MCF 10A (cell line): ENCODE results near the gene SNRNP48. TPM values are rescaled to one million over a fixed set of nuclear protein-coding genes. Genes with fewer than 3 reads are reported as not detected.

Experiments
- BruUV-seq: library from RNA; stranded (reverse); fragments of 400-500 nt; replicated peaks from 2 replicates; lab custom pipeline; 2021; lab: Mats Ljungman, UMichigan
- CTCF ChIA-PET: fragments of 300-600 bp; sonication (Branson Sonifier 250); formaldehyde crosslinking; extraction: SDS; loops from one replicate; lab custom pipeline; 2021; ENCODE audit warnings: antibody characterized with exemption, inconsistent platforms; lab: Yijun Ruan, JAX
- POLR2A ChIA-PET: fragments of 300-600, 350-650 bp; sonication (Branson Sonifier 250); formaldehyde crosslinking; extraction: SDS; loops from one replicate; lab custom pipeline; 2020; ENCODE audit warnings: antibody characterized with exemption, inconsistent platforms; lab: Yijun Ruan, JAX
- DNase-seq: peaks from one replicate; pipeline ENCODE4 v3.0.0-alpha.2; 2018; ENCODE audit not compliant: unreplicated experiment
- H3K27ac Mint-ChIP-seq: one replicate; pipeline ENCODE4 v1.8.0; 2022; ENCODE audit warnings: mild to moderate bottlenecking, low read depth, mixed read lengths; ENCODE audit not compliant: unreplicated experiment
- H3K27me3 Mint-ChIP-seq: one replicate; pipeline ENCODE4 v1.8.0; 2022; ENCODE audit warnings: mixed read lengths; ENCODE audit not compliant: insufficient read depth, unreplicated experiment
- H3K36me3 Mint-ChIP-seq: one replicate; pipeline ENCODE4 v1.8.0; 2022; ENCODE audit warnings: mild to moderate bottlenecking, moderate library complexity, mixed read lengths; ENCODE audit not compliant: insufficient read depth, unreplicated experiment
- H3K4me1 Mint-ChIP-seq: one replicate; pipeline ENCODE4 v1.8.0; 2022; ENCODE audit warnings: mixed read lengths; ENCODE audit not compliant: insufficient read depth, unreplicated experiment
- H3K4me3 Mint-ChIP-seq: one replicate; pipeline ENCODE4 v1.8.0; 2022; ENCODE audit warnings: mild to moderate bottlenecking, moderate library complexity, mixed read lengths; ENCODE audit not compliant: unreplicated experiment
- H3K9me3 Mint-ChIP-seq: one replicate; pipeline ENCODE4 v1.8.0; 2022; ENCODE audit warnings: mixed read lengths; ENCODE audit not compliant: unreplicated experiment
- intact Hi-C: fragments of 100-400 bp; cut with micrococcal nuclease; formaldehyde crosslinking; loops from 2 replicates; pipeline ENCODE4 v1.14.1; 2022
- total RNA-seq: library from RNA; stranded (reverse); gene quantifications from 2 replicates; pipeline ENCODE4 v1.2.3, GENCODE V29; 2022
- TF ChIP-seq, protein P1 (sequence below): fragments of 200-600 bp; IDR thresholded peaks from one replicate; pipeline ENCODE4 v1.8.0; 2022; ENCODE audit warnings: antibody characterized with exemption, mild to moderate bottlenecking; ENCODE audit not compliant: unreplicated experiment

The SNRNP48 gene
- total RNA-seq, 1 experiment from 2014 or later, result 10.2 TPM

DNA sequence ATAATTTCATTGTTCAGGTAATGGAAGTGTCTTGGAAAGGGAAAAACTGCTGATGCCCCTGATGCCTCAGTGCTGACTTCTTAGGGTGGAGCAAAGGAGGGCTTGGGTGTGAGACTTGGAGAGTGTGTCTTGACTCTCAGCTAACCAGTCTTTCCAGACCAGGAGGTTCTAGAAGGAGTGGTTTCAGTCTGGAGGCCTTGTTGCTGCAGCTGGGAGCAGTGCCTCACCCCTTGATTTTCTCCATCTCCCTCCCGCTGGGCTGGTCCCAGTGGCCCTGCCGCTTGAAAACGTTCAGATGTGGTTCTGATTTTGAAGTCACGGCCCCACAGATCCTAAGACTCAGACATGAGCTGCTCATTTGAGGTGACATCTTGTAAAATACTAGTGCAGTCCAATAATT, 43.1 kb upstream of the SNRNP48 start:
- H3K27ac Mint-ChIP-seq, result peak overlapping the region; percentile 97

DNA sequence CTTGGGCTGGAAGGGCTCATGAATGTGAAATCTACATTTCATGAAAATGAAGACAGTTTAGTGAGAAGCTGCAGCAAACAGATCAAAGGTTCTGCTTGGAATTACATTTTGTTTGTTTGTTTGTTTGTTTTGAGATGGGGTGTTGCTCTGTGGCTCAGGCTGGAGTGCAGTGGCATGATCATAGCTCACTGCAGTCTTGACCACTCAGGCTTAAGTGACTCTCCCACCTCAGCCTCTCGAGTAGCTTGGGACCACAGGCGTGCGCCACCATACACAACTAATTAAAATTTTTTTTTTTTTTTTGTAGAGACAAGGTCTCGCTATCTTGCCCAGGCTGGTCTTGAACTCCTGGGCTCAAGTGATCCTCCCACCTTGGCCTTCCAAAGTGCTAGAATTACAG, 42.7 kb upstream of the SNRNP48 start:
- ChIA-PET CTCF (interaction anchor here (0.6 to 1.9 kb wide), 3 partner anchors 43 to 122 kb away, joined by 4 to 9 read pairs (median 4); no protein-coding TSS in a partner anchor), POLR2A (interaction anchor here (0.7 to 29.8 kb wide), 10 partner anchors 12 to 157 kb away, joined by 3 to 872 read pairs (median 19); partner anchors contain the start of genes CAGE1, RIOK1 and SNRNP48)
- DNase-seq, result no peak
- Mint-ChIP-seq H3K4me1 (peaks cover 47% of the 10 kb centered on the region), H3K27ac (peak overlapping the region; percentile 97), H3K4me3 (peak overlapping the region; percentile 98), H3K9me3 (no peaks in the 10 kb centered on the region), H3K36me3 (peaks cover 35% of the 10 kb centered on the region), H3K27me3 (no peaks in the 10 kb centered on the region)
- no TSS peak for BruUV-seq
- intact Hi-C loops, result no loop called here
- TF ChIP-seq, protein P1, sequence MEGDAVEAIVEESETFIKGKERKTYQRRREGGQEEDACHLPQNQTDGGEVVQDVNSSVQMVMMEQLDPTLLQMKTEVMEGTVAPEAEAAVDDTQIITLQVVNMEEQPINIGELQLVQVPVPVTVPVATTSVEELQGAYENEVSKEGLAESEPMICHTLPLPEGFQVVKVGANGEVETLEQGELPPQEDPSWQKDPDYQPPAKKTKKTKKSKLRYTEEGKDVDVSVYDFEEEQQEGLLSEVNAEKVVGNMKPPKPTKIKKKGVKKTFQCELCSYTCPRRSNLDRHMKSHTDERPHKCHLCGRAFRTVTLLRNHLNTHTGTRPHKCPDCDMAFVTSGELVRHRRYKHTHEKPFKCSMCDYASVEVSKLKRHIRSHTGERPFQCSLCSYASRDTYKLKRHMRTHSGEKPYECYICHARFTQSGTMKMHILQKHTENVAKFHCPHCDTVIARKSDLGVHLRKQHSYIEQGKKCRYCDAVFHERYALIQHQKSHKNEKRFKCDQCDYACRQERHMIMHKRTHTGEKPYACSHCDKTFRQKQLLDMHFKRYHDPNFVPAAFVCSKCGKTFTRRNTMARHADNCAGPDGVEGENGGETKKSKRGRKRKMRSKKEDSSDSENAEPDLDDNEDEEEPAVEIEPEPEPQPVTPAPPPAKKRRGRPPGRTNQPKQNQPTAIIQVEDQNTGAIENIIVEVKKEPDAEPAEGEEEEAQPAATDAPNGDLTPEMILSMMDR, result no peak

More for the DNA sequence above, 43.1 kb upstream of the SNRNP48 start:
- CTCF ChIA-PET, result interaction anchor here (1.9 kb wide), 1 partner anchor 122 kb away, joined by 9 read pairs; no protein-coding TSS in a partner anchor
- Mint-ChIP-seq H3K36me3 (peaks cover 36% of the 10 kb centered on the region), H3K4me3 (peak overlapping the region; percentile 98), H3K4me1 (peaks cover 47% of the 10 kb centered on the region), H3K27me3 (no peaks in the 10 kb centered on the region), H3K9me3 (no peaks in the 10 kb centered on the region)
- TF ChIP-seq, protein P1, result no peak
- intact Hi-C loops, result loop anchor here (1.0 kb wide), 1 partner anchor 122 kb away; no protein-coding TSS in a partner anchor
- no TSS peak for BruUV-seq
- POLR2A ChIA-PET, result interaction anchor here (0.5 to 29.8 kb wide), 21 partner anchors 10 to 285 kb away, joined by 3 to 872 read pairs (median 6); partner anchors contain the start of genes CAGE1, RIOK1 and SNRNP48
- DNase-seq, result no peak

DNA sequence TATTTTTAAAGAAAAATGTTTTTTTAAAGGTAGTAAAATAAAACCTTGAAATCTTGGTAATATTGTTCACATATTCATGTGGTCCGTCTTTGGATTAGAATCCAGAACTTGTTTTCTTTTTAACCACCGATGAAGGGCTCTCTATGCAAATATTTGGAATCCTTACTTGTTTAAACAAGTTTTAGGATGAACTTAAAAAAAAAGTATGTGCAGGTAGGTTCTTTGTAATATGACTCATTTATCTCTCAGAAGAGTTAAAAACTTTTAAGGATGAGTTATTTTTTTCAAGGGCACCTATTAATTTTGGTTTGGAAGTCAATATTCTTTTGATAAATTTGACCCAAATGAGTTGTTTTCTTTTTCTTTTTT, 39.6 kb upstream of the SNRNP48 start:
- Mint-ChIP-seq H3K27ac (peak overlapping the region; percentile 57), H3K27me3 (no peaks in the 10 kb centered on the region), H3K4me3 (peak overlapping the region; percentile 31), H3K36me3 (peaks cover 8% of the 10 kb centered on the region), H3K4me1 (peaks cover 62% of the 10 kb centered on the region), H3K9me3 (no peaks in the 10 kb centered on the region)
- intact Hi-C loops, result loop anchor here (5.0 kb wide), 1 partner anchor 37 kb away; no protein-coding TSS in a partner anchor
- ChIA-PET CTCF (interaction anchor here (0.7 kb wide), 1 partner anchor 156 kb away, joined by 4 read pairs; no protein-coding TSS in a partner anchor), POLR2A (interaction anchor here (1.5 to 29.8 kb wide), 8 partner anchors 9 to 238 kb away, joined by 4 to 872 read pairs (median 21); partner anchors contain the start of gene DSP)
- TF ChIP-seq, protein P1, result no peak
- BruUV-seq, result no TSS peak
- DNase-seq, result peak; percentile 63

DNA sequence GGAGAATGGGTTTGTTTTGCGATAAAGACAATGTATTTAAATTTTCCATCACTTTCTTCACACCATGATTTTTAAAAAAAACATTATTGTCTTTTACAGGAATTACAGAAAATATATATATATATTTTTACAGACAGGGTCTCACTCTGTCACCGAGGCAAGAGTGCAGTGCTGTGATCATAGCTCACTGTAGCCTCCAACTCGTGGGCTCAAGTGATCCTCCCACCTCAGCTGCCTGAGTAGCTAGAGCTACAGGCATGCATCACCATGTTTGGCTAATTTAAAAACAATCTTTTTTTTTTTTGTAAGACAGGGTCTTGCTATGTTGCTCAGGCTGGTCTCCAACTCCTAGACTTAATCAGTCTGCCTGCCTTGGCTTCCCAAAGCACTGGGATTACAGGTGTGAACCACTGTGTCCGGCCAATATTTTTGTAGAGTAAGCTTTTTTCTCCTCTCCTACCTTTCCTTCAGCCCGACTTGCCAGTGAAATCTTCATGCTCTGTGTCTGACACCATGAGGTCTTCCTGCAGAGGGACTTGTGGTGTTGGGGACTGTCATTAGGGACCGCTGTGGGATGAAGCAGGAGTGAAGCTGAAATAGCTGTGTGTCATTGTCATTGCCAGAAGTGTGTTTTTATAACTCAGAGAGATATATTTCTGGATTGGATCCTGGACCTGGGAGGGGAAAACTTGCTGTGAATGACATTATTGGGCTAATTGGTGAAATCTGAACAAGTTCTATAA, 35.3 kb upstream of the SNRNP48 start:
- no TSS peak for BruUV-seq
- no peaks in the 10 kb centered on the region for H3K9me3 Mint-ChIP-seq
- no peaks in the 10 kb centered on the region for H3K27me3 Mint-ChIP-seq
- intact Hi-C loops, result loop anchor here (5.0 kb wide), 1 partner anchor 33 kb away; no protein-coding TSS in a partner anchor
- H3K36me3 Mint-ChIP-seq, result no peaks in the 10 kb centered on the region
- H3K4me1 Mint-ChIP-seq, result peaks cover 30% of the 10 kb centered on the region
- POLR2A ChIA-PET, result interaction anchor here (0.6 to 29.8 kb wide), 12 partner anchors 6 to 135 kb away, joined by 3 to 872 read pairs (median 10); partner anchors contain the start of gene DSP
- no peak overlapping the region for H3K4me3 Mint-ChIP-seq
- H3K27ac Mint-ChIP-seq, result peak overlapping the region; percentile 59
- no peak for DNase-seq
- TF ChIP-seq, protein P1, result no peak
- CTCF ChIA-PET, result no interaction called here
